ENCODE results near the gene HEATR5A.
"Not testable (repeated sequence)": the region's sequence is repeated elsewhere in the genome, so short reads cannot be mapped to it uniquely, and the experiment has no call there.

HEATR5A gene

DNA sequence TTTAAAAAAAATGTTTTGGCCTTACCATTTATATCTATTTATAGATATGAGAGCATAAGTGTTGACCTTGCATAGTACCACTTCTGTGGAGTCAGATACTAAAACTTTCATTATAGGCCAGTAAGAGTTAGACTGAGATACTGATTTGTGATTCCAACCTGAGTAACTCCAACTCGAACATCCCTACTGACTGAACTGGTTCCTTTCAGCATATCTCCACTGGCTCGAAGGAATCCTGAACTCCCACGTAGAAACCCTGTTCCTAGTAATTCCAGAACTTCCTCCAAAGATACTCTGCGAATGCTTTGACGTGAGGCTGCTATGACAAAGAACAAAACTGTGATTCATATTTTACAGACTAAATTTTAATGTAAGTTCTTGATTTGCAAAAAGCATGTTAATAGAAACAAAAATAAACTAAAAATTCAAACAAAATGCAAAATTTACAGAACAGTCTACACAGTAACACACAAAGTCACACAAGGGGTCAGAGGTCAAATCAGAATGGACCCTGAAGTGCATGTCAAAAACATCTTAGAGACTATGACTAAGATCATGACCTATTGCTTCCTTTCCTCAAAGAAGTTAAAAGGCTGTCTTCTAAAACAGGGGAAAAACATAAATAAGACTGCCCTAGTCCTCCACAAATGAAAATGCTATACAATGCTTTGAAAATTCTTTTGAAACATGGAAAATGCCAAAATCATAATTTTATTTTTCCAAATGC, 31.5 kb downstream of the HEATR5A start:
- DNase-seq, result no peak

DNA sequence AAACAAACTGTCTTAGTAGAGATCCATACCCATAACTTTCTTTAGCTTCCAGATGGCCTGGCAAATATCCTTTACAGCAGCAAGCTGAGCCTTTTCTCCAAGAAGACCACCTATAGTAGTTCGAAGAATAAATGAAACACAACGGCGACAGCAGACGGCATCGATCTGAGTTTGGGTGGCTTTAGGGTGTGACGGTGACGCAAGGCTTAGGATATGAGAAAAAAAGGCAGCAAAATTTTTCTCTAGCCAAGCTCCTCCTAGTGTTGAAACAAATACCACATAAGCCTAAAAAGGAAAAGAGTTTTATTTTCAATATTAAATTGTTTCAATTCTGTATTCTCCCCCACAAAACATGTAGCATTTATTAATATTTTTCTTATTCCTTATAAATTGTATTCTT, 33.3 kb downstream of the HEATR5A start:
- DNase-seq, result no peak

GRCh38 chr14:31386271-31386670, 34.1 kb downstream of the HEATR5A start:
- DNase-seq, result no peak

GRCh38 chr14:31382221-31382620, 38.1 kb downstream of the HEATR5A start:
- no peak for DNase-seq

DNA sequence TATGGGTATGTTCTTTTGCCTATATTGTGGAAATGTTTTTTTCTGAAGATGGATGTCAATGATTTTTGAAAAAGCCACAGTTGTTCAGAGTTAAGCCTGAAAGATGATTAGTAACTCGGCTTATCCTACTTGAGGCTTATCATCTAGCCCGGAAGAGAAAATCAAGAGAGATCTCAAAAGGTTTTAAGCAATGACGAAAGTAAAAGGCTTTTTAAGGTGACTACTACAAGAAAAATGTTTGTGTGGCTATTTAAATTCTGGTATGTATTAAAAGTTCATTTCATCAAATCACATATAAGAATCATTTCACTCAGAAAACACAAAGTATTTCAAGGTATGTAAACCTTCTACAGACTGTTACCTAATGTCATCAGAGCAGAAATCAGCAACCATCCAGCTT, 40.2 kb downstream of the HEATR5A start:
- DNase-seq, result no peak

DNA sequence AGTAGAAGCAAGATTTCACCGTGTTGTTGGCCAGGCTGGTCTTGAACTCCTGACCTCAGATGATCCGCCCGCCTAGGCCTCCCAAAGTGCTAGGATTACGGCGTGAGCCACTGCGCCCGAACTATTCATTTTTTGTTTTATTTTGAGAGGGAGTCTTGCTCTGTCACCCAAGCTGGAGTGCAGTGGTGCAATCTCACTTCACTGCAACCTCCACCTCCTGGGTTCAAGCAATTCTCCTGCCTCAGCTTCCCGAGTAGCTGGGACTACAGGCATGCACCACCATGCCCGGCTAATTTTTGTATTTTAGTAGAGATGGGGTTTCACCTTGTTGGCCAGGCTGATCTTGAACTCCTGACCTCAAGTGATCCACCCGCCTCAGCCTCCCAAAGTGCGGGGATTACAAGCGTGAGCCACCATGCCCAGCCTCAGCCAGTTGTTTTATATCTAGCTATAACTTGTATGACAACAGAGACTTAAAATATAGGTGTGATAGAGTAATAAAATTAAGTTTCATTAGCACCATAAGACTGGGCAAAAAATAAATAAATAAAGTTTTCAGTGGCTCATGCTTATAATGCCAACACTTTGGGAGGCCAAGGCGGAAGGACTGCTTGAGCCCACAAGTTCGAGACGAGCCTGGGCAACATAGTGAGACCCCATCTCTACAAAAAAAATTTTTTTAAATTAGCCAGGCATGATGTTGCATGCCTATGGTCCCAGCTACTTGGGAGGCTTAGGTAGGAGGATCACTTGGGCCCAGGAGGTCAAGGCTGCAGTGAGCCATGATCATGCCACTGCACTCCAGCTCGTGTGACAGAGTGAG, 41.0 kb downstream of the HEATR5A start:
- DNase-seq, result not testable (repeated sequence)

DNA sequence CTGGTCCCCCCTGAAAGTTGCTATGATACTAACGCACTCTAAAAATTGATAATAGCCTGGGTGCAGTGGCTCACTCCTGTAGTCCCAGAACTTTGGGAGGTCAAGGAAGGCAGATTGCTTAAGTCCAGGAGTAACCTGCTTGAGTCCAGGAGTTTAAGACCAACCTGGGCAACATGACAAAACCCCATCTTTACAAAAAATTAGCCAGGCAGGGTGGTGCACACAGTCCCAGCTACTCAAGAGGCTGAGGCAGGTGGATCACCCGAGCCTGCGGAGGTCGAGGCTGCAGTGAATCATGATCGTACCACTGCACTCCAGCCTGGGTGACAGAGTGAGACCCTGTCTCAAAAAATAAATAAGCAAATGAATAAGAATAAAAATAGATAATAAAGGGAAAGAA, 42.9 kb downstream of the HEATR5A start:
- no peak for DNase-seq

DNA sequence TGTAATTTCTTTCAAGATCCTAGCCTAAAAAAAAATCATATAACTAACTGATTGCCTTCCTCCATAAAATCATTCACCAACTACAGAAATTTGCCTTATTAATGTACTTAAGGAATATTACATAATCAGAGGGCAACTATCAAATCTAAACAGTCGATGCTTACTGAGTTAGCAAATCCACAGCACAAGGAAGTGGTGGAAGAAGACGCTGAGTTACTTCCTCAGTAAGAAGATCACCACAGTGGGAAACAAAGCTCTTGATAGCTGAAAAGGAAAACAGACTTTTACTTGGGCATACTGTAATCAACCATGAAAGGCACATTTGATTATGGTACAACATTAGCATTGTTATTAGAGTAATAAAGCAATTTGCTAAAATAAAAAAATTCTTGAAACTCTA, 48.7 kb downstream of the HEATR5A start:
- DNase-seq, result no peak

DNA sequence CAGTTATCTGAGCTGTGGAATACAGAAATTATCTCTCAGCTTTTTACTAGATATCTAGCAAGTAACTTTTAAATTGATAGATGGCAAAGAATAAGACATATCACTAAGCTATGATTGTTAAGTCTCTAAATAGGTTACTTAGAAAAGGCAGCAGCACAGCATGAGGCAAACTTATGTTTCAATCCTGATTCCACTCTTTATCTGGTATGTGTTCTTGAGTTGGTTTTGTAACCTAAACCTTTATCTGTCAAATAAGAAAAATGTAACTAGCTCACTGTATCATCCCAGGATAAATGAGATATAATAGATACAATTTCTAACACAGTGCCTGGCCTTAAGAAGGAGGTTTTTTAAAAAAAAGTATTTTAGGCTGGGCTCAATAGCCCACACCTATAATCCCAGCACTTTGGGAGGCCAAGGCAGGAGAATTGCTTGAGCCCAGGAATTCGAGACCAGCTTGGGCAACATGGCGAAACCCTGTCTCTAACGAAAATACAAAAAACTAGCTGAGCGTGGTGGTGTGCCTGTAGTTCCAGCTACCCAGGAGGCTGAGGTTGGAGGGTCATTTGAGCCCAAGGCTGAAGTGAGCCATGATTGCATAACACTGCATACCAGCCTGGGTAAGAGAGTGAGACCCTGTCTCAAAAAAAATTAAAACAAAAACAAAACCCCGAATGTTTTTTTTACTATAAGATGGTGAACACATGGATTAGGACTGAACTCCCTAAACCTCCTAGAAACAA, 56.8 kb downstream of the HEATR5A start:
- no peak for DNase-seq

- DNase-seq, result no peak
Observed at GRCh38 chr14:31362746-31363145, 57.6 kb downstream of the HEATR5A start.

DNA sequence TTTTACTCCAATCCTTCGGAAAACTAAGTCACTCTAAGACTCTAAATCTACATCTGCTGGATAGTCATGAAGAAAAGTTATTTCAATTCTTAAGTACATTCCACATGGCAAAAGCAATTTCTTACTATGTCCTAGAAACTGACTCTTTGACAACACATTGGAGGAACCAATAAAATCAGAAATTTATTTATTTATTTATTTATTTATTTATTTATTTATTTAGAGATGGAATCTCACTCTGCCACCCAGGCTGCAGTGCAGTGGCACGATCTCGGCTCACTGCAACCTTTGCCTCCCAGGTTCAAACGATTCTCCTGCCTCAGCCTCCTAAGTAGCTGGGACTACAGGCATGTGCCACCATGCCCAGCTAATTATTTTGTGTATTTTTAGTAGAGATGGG, 58.6 kb downstream of the HEATR5A start:
- DNase-seq, result not testable (repeated sequence)

DNA sequence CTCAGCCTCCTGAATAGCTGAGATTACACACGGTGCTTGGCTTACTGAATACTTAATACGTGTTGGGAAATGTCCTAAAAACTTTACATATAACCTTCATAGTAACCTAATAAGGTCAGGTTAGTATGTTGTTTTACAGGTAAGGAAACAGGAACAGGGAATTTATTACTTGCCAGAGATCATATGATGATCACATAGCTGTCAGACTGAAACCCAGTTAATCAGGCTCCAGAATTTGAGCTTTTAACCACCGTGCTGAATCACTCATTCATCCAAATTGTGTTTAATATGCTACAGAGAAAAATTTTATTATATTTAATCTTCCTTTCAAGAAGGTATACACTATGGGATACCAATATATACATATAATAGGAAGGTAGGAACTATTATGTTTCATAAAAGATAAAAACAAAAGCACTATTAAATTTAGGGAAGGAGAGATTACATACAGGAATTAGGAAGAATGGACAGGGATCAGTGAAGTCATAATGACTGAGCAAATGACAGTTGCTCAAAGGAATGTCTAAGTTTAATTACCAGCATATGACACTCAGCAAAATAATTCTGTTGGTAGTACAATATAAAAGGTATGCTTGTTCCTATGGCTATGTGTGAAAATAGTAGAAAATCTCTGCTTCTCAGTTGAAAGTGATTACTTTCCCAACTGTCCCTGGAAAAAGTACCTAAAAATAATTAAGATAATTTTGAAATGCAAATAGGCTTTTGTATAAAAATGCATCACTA, 59.3 kb downstream of the HEATR5A start:
- no peak for DNase-seq

- DNase-seq, result no peak
Observed at GRCh38 chr14:31357279-31357678, 63.1 kb downstream of the HEATR5A start.

DNA sequence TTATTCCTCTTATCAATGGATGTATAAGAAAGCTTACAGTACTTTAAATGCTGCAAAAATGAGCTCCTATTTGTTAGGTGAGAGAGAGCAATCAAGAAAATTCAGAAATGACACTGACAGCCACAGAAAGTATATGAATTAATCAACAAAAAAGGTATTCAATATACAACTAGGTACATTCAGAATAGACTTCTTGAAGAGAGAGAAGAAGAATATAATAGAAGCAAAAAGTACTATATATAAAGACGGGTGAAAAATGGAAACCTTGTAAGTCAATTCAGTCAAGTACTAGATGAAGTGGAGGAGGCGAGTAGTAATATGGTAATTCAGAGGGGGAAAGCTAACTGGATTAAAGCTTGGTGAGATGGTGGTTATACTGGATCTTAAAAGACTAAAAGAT, 74.3 kb downstream of the HEATR5A start:
- no peak for DNase-seq

DNA sequence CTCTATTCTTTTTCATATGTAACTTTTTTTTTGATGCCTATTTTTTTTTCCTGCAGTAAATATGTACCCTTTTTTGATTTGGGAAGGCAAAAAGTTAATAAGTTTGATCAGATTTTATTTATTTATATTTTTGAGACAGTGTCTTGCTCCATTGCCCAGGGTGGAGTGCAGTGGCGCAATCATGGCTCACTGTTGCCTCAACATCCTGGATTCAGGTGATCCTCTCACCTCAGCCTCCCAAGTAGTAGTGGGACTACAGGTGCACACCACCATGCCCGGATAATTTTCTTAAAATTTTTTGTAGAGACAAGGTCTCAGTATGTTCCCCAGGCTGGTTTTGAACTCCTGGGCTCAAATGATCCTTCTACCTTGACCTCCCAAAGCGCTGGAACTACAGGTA, 79.1 kb downstream of the HEATR5A start:
- no peak for DNase-seq

DNA sequence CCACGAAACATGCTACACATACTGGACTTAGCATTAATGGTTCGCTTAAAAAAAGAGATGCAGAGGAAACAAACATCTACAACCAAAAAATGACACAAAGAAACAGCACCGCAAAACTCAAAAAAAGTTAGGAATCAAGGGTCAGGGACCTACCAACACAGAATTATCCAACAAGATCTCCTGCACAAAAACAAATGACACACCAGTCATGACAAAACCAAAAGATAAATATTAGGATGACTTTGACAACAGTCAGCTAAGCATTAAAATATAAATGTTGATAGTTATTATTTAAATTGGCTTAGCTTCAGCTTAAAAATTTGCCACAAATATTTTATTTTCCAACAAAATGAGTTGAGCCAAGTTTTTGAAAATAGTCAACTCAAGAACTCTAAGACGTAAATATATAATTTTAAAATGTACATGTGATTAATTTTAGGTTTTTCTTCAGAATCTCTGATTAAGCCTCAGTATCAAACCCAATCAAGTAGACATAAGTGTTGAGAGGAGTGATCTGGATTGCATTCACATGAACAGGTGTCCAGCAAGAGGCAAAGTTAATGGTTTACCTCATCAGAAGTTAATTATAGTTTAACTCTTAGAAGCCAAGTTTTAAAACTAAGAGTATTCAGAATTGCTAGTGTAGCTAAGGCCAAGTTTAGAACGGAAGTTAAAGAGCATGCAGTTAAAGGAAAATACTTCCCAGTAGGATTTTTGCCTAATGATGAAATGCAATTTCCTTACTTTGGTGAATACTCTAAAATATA, 79.9 kb downstream of the HEATR5A start:
- no peak for DNase-seq

- DNase-seq, result no peak
Observed at GRCh38 chr14:31339743-31340142, 80.6 kb downstream of the HEATR5A start.

GRCh38 chr14:31337331-31337730, 83.0 kb downstream of the HEATR5A start:
- no peak for DNase-seq

DNA sequence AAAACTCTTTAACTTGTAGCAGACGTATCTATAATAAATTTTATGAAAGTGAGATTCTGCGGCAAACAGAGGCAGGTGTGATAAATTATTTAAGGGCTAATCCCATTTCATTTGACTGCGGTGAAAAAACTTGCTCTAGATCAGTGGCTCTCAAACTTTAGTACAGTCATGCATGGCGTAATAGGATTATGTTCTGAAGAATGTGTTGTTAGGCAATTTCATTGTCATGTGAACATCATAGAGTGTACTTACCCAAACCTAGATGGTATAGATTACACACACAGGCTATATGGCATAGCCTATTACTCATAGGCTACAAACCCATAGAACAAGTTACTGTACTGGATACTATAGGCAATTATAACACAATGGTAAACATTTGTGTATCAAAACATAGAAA, 83.7 kb downstream of the HEATR5A start:
- DNase-seq, result no peak

- DNase-seq, result not testable (repeated sequence)
Observed at GRCh38 chr14:31331395-31331794, 89.0 kb downstream of the HEATR5A start.

DNA sequence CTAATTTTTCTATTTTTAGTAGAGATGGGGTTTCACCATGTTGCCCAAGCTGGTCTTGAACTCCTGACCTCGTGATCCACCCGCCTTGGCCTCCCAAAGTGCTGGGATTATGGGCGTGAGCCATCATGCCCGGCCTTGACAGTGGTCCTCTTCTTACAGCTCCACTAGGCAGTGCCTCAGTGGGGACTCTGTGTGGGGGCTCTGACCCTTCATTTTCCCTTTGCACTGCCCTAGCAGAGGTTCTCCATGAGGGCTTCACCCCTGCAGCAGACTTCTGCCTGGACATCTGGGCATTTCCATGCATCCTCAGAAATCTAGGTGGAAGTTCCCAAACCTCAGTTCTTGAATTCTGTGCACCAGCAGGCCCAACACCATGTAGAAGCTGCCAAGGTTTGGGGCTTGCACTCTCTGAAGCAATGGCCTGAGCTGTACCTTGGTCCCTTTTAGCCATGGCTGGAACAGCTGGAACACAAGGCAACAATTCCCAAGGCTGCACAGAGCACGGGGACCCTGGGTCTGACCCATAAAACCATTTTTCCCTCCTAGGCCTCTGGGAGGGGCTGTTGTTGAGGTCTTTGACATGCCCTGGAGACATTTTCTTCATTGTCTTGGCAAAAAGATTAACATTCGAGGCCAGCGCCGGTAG, 90.4 kb downstream of the HEATR5A start:
- DNase-seq, result not testable (repeated sequence)
